Activated effector memory CD4-positive, alpha-beta T cell treated with Interleukin-2 at 50 U/mL for 16 hours (primary cell): Measurements from ENCODE around the gene RAB30.
A peak's percentile ranks its signal among the peaks of the same experiment; 100 is the strongest.
"Not testable (repeated sequence)": the region's sequence is repeated elsewhere in the genome, so short reads cannot be mapped to it uniquely, and the experiment has no call there.

ENCODE experiments used
- DNase-seq: peaks from one replicate; pipeline ENCODE4 v3.0.0-alpha.2; 2020

The RAB30 gene

DNA sequence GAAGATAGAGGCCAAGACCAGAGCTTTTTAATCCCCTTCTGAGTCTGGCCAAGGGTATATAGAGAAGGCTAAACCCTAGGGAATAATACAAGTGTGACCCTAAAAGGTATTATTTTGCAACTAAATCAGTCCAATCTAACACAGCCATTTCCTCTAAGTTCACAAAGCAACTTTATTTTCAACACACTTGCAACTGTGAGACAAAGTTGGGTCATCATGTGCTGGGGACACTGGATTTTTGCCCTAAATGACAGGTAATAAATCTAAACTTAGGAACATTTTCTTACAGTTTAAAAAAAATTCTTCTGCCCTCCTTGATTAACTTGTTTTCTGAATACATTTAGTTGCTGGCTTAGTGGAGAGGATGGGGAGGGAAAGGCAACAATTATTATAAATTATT is 91.9 kb downstream of the RAB30 start:
- DNase-seq = no peak

DNA sequence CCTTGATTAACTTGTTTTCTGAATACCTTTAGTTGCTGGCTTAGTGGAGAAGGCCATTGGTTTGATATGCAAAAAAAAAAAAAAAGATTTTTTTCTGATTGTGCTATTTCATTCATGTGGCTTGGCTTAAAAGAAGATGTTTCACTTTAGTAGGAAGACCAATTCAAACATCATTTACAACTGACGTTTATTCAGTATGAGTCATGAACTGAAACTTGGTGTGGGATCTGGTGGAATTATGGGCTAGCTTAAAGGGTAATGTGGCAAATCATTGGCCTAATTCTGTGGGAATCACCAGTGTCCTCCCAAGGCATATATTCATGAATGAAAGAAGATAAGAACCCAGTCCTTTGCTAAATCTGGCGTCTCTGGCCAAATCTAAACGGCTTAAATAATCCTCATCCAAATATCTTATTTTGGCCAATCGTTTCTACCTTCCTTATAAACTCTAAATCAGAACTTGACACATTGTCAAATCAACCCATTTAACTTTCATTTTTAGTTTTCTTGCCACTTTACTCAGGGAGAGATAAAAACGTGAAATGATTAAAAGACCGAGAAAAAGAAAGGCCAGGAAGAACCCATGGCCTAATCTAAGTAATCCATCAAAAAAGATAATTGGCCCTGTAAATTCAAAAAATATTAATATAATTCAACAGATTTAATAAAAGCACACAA is 93.1 kb downstream of the RAB30 start:
- DNase-seq = no peak

DNA sequence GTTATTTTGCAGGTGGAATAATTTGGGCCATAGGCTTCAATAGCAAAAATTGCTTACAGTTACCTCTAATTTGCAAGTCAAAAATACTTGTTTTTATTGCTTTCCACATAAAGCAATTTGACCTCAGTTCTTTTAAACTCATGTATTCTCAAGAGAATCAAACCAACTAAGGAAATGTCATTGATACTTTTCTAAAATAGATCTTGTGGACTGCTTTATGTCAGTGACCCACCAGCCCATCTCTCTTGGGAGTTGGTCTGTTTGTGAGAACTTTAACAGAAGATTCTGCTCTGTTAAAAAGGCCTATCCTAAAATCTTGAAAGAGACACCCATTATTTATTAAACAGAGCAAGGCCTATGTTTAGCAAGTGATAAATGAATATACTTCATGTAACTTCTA is 94.9 kb downstream of the RAB30 start:
- DNase-seq = no peak

DNA sequence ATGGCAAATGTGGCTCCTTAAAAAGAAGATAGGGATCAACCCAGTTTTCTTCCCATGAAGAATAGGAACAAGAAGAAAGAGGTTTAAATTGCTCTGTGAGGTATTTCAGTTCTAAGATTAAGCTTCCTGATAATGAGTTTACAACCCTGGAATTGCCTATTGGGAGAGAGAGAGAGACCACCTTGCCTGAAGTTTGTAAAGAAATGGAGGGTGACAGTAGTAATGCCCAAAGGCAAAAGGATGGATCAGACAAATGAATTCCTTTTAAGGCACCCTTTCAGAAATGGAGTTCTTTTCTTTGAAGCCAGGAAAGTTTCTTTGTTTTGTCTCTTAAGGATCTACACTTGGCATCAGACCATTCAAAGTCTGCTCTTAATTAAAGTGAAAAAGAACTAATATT is 95.8 kb downstream of the RAB30 start:
- no peak for DNase-seq

DNA sequence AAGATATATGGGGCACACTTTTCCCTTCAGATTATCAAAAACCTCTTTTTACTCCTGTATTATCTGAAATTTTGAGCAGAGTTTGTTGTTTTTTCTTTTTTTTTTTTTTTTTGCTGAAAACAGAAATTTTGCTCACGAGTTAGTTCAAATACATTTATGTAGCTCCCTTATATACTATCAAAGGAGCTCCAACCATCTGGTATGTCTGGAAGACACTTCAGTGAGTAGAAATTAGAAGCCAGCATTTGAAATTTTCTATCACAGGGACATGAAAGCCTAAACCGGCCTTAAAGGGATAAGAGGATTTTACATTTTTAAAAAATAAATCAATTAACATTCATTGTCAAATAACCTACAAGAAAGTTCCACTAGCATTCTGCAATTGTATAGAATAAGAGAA is 96.8 kb downstream of the RAB30 start:
- no peak for DNase-seq

DNA sequence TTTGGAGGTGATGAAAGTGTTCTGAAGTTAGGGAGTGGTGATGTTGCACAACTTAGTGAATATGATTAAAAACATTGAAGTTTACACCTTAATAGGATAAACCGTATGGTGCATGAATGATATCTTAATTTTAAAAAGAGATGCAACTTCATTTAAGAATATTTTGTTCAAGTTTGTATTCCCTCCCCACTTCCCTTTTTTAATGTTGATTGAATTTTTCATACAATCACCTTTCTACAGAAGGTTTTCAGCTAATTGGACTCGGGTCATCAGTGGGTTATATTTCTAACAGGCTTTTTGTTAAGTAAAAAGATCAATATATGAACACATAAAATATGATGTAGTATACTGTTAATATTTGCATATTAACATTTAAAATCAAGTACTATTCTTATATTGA is 97.6 kb downstream of the RAB30 start:
- no peak for DNase-seq

DNA sequence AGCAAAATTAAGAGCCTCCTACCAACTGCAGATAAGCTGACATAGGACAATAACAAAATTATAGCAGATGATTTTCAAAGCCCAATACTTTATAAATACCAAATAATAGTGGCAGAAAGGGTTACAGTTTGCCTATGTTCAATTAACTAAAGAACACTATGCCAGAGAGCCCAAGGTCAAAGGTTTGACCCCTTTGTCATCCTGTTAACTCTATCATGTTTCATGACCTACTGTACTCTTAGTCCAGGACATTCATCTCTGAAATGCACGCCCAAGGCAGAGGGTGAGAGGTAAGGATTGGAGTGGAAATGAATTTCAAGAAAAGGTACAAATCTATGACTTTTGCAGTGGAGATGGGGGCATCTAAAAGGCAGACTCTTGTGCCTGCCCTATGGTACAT is 99.6 kb downstream of the RAB30 start:
- no peak for DNase-seq

DNA sequence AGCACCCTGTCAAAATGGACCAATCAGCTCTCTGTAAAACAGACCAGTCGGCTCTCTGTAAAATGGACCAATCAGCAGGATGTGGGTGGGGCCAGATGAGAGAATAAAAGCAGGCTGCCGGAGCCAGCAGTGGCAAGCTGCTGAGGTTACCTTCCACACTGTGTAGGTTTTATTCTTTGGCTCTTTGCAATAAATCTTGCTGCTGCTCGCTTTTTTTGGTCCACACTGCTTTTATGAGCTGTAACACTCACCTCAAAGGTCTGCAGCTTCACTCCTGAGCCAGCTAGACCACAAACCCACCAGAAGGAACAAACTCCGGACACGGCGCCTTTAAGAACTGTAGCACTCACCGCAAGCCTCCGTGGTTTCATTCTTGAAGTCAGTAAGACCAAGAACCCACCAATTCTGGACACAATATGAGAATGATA is 100.2 kb downstream of the RAB30 start:
- DNase-seq = peak; percentile 20

DNA sequence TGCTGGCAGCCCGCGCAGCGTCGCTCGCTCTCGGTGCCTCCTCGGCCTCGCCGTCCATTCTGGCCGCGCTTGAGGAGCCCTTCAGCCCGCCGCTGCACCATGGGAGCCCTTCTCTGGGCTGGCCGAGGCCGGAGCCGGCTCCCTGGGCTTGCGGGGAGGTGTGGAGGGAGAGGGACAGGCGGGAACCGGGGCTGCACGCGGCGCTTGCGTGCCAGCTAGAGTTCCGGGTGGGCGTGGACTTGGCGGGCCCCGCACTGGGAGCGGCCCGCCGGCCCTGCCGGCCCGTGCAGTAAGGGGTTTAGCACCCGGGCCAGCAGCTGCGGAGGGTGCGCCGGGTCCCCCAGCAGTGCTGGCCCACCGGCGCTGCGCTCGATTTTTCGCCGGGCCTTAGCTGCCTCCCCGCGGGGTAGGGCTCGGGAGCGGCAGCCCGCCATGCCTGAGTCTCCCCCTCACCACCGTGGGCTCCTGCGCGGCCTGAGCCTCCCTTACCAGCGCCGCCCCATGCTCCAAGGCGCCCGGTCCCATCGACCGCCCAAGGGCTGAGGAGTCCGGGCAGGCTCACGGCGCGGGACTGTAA is 101.1 kb downstream of the RAB30 start:
- DNase-seq = not testable (repeated sequence)

DNA sequence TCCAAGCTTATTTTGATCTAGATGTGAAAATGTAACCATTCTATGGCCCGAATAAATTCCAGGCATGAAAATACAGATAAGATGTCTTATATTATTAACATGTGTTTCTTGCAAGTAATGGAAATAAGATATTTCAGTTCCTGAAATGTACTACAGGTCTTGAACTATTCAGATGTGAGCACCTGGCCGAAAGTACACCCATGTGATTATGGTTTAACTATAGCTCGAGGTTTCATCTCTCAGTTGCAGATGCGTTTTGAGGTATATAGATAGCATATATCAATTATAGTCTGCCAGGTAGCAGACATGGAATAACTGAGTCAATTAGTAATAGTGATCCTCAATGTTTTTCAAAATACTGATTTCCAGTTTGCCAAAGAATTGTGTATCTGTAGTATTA is 101.9 kb downstream of the RAB30 start:
- no peak for DNase-seq

DNA sequence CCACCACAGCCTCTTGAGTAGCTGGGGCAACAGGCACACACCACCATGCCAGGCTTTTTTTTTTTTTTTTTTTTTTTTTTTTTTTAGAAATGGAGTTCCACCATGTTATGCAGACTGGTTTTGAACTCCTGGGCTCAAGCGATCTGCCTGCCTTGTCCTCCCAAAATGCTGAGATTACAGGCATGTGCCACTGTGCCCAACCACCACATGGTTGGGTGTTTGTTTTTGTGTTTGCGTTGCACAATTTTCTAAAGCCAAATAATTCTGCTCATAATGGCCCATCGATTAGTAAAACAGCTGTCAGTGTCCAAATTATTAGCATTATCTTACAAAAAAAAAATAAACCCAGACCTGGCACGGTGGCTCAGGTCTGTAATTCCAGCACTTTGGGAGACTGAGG is 104.3 kb downstream of the RAB30 start:
- no peak for DNase-seq

DNA sequence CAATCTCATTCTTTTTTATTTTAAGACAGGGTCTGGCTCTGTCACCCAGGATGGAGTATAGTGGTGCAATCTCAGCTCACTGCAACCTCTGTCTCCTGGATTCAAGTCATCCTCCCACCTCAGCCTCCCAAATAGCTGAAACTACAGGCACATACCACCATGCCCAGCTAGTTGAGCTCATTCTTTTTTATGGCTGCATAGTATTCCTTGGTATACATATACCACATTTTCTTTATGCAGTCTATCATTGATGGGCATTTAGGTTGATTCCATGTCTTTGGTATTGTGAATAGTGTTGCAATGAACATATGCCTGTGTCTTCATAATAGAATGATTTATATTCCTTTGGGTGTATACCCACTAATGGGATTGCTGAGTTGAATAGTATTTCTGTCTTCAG is 109.7 kb downstream of the RAB30 start:
- DNase-seq = not testable (repeated sequence)

DNA sequence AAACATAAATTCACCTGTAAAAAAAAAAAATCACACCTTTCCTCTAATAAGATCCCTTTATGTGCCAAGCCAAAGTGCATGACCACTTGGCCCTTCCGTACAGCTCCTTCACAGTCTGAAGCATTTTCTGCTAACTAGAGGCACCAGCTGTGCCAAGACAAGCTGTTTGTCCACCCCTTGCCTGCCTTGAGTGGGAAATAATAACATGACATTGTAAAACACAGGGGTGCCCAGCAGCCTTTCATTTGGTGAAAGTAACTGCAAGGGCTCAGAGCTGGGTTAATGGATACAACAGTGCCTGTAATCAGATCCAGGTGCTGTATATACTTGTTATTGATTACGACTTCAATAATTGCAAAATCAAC is 110.9 kb downstream of the RAB30 start:
- no peak for DNase-seq

DNA sequence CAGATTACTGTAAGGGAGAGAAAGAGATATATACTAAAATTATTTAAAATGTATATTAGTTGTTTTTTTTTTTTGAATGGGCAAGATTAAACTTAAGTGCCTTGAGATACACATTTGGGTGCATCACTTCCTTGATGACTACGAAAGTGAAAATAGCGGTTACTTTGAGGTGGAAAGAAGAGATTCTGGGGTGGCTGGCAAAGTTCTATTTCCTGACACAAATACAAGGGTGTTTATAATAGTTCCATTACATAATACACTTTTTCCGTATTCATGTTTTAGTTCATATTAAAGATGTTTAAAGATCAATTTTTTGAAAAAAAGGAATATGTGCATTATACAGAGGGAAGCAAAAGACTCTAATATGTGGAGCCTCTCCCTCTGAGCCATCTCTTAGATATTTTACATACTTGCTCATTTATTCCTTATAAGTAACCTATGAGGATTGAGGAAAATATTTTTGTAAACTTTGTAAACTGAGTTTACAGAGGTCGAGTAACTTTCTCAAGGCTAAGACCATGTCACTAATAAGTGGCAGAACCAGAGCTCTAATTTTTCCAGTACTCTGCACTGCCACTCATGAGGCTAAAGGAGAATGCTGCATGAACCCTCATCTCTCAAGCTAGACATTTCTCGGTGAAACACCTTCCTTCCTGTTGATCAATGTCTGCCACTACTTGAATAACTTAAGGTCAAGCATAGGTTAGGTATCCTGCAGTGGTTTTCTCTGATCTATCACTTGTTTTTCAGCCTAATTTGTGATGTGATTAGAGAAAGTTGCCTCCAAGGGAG is 111.5 kb downstream of the RAB30 start:
- no peak for DNase-seq

DNA sequence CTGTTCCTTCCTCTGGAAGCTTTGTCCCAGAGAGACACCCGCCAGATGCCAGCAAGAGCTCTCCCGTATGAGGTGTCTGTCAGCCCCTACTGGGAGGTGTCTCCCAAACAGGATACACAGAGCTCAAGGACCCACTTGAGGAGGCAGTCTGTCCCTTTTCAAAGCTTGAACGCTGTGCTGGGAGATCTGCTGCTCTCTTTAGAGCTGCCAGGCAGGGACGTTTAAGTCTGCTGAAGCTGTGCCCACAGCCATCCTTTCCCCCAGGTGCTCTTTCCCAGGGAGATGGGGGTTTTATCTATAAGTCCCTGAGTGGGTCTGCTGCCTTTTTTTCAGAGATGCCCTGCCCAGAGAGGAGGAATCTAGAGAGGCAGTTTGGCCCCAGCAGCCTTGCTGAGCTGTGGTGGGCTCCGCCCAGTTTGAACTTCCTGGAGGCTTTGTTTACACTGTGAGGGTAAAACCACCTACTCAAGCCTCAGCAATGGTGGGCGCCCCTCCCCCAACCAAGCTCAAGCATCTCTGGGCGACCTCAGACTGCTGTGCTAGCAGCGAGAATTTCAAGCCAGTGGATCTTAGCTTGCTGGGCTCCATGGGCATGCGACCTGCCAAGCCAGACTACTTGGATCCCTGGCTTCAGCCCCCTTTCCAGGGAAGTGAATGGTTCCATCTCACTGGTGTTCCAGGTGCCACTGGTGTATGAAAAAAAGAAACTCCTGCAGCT is 115.8 kb downstream of the RAB30 start:
- peak; percentile 77 for DNase-seq

DNA sequence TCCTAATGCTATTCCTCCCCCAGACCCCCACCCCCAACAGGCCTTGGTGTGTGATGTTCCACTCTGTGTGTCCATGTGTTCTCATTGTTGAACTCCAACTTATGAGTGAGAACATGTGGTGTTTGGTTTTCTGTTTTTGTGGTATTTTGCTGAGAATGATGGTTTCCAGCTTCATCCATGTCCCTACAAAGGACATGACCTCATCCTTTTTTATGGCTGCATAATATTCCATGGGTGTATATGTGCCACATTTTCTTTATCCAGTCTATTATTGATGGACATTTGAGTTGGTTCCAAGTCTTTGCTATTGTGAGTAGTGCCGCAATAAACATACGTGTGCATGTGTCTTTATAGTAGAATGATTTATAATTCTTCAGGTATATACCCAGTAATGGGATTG is 121.2 kb downstream of the RAB30 start:
- DNase-seq = not testable (repeated sequence)

DNA sequence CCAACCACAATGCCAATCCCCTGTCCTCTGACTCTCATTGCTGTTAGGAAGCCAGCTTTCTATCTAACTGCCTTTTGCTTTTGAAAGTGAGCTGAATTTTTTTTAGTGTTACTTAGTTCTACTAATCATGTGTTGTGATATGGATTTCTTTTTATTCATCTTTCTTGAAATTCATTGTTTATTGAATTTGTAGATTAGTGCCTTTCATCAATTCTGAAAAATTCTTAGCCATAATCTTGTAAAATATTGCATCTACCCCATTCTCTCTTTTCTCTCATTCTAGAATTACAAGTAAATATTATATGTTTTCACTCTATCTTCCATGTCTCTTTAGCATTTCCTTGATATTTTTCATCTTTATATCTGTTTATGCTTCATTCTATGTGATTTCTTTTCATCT is 122.3 kb downstream of the RAB30 start:
- DNase-seq = no peak

DNA sequence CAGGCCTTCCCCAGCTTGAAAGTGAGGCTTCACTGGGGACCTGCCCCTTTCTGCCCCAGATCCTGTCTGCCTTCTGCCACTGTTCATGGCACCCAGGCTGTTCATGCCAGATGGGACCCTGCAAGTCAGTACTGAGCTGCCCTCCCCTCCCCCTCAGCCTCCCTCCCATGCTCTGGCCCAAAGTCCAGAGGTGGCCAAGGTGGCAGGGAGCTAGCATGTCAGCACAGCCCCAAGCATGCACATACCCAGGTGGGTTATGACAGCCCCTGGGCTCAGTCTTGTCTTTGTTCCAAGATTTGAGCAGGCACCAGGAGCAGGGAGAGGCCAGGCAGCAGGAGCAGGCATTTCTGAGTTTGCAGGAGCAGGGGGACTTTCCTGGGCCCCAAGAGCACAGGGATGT is 126.0 kb downstream of the RAB30 start:
- DNase-seq = no peak

DNA sequence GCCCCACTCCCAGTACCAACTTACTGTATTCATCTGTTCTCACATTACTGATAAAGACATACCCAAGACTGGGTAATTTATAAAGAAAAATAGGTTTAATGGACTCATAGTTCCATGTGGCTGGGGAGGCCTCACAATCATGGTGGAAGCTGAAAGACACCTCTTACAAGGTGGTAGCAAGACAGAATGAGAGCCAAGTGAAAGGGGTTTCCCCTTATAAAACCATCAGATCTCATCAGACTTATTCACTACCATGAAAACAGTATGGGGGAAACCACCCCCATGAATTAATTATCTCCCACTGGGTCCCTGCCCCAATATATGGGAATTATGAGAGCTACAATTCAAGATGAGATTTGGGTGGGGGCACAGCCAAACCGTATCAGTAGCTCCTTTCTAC is 126.7 kb downstream of the RAB30 start:
- DNase-seq = not testable (repeated sequence)

DNA sequence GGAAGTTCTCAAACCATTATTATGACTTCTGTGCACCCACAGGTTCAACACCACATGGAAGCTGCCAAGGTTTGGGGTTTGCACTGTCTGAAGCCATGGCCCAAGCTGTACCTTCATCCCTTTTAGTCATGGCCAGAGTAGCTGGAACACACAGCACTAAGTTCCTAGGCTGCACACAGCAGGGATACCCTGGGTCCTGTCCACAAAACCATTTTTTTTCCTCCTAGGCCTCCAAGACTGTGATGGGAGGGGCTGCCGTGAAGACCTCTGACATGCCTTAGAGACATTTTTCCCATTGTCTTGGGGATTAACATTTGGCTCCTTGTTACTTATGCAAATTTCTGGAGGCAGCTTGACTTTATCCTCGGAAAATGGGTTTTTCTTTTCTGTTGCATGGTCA is 127.5 kb downstream of the RAB30 start:
- DNase-seq = no peak

DNA sequence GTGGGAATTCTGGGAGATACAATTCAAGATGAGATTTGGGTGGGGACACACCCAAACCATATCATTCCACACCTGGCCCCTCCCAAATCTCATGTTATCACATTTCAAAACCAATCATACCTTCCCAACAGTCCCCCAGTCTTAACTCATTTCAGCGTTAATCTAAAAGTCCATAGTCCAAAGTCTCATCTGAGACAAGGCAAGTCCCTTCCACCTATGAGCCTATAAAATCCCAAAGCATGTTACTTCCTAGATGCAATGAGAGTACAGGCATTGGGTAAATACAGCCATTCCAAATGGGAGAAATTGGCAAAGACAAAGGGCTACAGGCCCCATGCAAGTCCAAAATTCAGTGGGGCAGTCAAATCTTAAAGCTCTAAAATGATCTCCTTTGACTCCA is 128.3 kb downstream of the RAB30 start:
- DNase-seq = not testable (repeated sequence)

DNA sequence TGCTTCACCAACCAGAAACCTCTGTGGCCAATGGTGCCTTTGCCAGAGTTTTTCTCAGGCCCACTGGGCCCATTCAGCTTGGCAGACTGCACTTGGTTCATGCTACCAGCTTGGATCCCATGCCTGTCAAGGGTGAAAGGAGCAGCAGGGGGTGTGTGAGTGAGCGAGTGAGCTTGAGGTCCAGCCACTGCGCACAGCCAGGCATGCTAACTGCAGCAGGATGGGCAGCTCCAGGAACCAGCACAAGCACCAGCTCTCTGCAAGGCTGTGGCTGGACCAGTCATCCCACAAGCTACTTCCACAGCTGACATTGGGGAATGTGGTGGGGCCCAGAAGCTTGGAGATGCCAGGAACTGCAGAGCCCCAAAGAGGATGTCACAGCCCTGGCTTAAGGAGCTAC is 129.3 kb downstream of the RAB30 start:
- no peak for DNase-seq

DNA sequence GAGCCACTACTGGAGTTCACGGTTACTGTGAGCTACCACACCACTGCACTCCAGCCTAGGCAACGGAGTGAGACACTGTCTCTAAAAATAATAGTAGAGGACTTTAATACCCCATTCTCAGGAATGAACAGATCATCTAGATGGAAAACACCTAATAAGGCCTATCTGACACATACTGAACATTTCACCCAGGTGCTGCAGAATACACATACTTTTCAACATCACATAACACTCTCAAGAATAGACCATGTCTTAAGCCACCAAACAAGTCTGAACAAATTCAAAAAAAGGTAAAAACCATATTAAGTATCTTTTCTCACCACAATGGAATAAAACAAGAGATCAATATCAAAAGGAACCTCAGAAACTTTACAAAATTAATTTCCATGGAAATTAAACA is 132.2 kb downstream of the RAB30 start:
- DNase-seq = no peak

DNA sequence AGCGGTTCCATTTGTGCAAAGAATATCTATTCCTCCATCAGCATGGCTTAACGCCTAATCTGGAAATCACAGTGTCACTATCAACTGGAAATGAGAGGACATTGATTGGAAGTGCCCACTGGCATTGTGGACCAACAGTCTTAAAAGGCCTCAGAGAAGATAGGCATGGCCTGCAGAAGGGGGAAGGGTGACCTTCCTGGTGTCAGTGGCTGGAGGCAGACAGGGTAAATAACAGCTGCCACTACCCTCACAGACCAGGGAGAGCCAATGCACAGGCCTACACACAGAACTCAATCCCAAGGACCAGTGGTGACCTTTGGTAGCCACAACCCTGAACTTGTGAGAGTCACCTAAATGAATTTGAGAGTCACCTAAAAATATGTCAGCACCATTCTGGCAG is 134.1 kb downstream of the RAB30 start:
- no peak for DNase-seq
